Subcutaneous adipose tissue (tissue), 4 donors: ENCODE data around the gene PIEZO2. TPM values are rescaled to one million over a fixed set of nuclear protein-coding genes. Genes with fewer than 3 reads are reported as not detected.

Experiments
- total RNA-seq, 4 donors: library from RNA; depleted of rRNA; stranded (reverse); fragments of >200 nt; gene quantifications; one replicate each; pipeline ENCODE4 v1.1.0, GENCODE V29; 2016
- TF ChIP-seq, protein P1 (sequence below): fragments of 450-650 bp; IDR thresholded peaks from one replicate; pipeline ENCODE4 v1.5.1; 2016; ENCODE audit warnings: low read depth, mild to moderate bottlenecking, control low read depth, antibody characterized with exemption, moderate library complexity

The PIEZO2 gene
- total RNA-seq, 4 donors from 2014 or later = 0.85 to 2.2 (median 1.1) TPM

DNA sequence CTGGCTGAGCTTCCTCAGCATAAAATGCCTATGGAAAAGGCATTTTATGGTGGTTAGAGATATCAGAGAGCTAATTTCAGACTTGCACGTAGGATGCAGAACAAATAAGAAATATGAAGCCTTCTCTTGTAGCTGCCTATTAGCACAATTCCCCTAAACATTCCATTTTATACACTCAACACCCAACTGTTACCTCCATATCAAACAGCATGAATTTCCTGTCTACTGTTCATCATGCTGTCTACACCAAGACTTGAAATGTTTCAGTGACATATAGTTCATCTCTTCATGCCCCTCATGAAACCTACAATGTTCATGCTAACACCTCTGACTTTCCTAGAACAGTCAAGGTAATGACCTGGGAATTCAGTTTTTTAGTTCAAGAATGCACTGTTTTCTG is 249.9 kb downstream of the PIEZO2 start:
- TF ChIP-seq, protein P1, sequence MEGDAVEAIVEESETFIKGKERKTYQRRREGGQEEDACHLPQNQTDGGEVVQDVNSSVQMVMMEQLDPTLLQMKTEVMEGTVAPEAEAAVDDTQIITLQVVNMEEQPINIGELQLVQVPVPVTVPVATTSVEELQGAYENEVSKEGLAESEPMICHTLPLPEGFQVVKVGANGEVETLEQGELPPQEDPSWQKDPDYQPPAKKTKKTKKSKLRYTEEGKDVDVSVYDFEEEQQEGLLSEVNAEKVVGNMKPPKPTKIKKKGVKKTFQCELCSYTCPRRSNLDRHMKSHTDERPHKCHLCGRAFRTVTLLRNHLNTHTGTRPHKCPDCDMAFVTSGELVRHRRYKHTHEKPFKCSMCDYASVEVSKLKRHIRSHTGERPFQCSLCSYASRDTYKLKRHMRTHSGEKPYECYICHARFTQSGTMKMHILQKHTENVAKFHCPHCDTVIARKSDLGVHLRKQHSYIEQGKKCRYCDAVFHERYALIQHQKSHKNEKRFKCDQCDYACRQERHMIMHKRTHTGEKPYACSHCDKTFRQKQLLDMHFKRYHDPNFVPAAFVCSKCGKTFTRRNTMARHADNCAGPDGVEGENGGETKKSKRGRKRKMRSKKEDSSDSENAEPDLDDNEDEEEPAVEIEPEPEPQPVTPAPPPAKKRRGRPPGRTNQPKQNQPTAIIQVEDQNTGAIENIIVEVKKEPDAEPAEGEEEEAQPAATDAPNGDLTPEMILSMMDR = no peak

DNA sequence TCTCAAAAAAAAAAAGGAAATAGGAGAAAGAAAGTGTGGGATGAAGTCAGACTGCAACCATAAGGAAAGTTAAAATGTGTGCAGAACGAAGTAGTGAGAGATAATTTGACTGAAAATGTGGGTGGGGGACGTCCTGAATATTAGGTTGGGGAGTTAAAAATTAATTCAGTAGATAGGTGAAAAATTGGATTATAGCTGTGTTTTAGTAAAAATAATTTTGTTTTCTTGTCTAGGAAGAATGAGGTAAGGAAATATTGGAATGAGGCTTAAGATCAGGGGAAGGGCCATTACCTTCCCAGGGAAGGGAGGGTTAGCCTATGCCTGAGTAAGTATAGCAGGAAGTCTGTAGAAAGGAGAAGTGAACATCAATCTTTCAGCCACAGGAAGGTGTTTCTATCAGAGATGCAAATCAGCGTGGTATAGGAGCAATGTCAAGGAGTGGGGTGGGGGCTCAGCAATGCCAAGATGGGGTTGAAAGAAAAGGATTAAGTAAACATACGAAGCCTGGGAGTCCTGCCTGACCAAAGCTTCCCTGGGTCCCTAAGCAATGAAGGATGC is 250.9 kb downstream of the PIEZO2 start:
- TF ChIP-seq, protein P1 = no peak

DNA sequence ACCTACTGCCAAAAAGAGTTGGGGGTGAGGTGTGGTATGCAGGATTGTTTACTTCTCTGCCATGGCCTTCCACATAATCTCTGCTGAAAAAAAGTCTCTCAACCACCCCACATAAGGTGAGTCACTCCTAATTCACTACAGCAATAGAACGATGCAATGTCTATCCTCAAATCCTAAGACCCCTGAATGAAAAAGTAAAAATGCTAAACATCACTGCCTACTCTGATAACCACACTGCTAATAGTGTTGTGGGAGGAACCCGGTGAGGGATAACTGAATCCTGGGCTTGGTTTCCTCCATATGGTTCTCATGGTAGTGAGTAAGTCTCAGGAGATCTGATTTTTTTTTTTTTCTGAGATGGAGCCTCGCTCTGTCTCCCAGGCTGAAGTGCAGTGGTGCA is 252.5 kb downstream of the PIEZO2 start:
- TF ChIP-seq, protein P1 = no peak

DNA sequence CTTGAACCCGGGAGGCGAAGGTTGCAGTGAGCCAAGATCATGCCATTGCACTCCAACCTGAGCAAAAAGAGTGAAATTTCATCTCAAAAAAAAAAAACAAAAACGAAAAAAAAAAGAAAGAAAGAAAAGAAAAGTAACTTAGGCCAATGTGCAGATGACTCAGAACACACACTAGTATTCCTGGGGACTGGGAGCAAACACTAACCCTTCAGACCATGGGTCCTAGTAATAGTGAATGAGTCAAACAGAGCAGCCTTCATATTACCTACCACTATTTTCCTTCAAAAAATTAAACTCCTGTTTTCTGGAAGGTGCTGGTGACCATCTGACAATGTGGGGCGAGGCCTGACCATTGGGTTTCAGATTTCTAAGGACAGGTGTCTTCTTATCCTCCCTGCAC is 253.4 kb downstream of the PIEZO2 start:
- TF ChIP-seq, protein P1 = no peak

DNA sequence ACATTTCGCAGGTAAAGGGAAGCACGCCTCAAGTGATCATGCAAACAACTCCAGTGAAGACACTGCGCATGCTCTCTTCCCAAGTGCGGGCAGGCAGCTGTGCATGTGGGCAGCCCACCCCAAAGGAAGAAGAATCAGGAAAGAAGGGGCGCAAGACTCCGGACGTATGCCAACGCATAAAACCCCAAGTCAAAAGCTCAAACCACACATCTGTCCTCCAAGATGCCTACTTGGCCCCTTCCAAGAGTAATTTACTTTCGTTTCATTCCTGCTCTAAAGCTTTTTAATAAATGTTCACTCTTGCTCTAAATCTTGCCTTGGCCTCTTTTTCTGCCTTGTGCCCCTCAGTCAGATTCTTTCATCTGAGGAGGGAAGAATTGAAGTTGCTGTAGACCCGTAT is 254.9 kb downstream of the PIEZO2 start:
- TF ChIP-seq, protein P1 = no peak

DNA sequence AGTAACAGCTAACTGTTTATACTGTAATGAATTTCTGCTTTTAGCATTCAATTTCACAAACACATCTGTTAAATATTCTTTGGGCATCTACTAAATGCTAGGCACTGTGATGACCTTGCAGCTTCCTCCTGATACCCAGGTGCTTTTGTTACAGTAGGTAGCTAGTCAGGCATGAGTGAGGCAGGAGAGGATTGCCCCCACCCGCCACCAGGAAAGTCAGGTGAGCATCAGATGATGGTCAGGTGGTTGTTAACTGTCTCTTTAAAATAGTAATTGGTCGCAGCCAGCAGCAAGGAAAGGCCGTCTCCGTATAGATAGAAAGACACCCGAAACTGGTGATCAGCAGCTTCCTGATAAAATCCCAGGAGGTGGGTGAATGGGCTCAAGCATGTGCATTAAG is 255.6 kb downstream of the PIEZO2 start:
- TF ChIP-seq, protein P1 = no peak

DNA sequence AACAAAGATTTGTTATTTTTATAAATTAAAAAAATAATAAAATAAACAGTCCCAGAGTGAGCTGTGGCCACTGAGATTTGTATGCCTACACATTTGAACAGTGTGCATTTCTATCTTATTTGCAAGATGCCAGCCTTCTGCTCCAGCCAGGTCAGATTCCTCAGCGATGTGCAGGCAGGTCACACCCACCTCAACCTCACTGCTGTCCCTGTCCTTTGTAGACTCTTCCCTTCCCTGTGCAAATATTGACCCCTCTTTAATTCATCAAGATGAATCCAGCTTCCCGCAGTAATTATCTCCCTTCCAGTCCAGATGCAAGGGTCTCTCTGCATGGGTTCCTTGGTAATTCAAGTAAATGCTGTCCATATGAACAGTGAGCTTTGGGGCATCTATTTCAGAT is 256.2 kb downstream of the PIEZO2 start:
- TF ChIP-seq, protein P1 = no peak

DNA sequence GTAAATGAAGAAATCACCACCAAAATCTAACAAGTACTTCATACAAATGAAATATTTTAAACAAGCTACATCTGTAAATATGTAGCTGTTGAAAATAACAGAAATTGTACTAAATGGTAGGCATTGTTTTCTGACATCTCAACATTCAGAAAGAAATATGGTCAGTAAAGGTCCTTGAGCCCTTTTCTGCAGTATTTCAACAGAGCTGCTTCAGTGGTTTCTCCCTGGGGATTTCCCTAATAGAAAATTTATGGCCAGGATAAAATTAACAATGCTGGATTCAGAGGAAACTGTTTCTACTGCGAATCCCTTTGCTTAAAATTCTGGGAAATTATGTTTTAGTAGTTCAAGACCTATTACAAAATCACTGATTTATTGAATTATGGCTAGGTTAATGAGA is 256.6 kb downstream of the PIEZO2 start:
- TF ChIP-seq, protein P1 = no peak
